Nucleus accumbens (tissue), 56 donors: ENCODE data around the gene TAS2R20.
A peak's percentile ranks its signal among the peaks of the same experiment; 100 is the strongest.
"Not testable (repeated sequence)": the region's sequence is repeated elsewhere in the genome, so short reads cannot be mapped to it uniquely, and the experiment has no call there.

Source experiments
- DNase-seq, 56 donors: peaks; one replicate each; lab custom pipeline; 2025; lab: John Stamatoyannopoulos, UW

Gene TAS2R20

GRCh38 chr12:10998204-10998603 is at the start of gene TAS2R20:
Gene TAS2R20 (minus strand): TSS chr12:10998304. CDS start chr12:10997875, 429 bp downstream.
- DNase-seq = no peak

- DNase-seq = not testable (repeated sequence)
Measured at GRCh38 chr12:11041366-11041765, 43.3 kb upstream of the TAS2R20 start.

- DNase-seq = no peak
Measured at GRCh38 chr12:11040162-11040561, 42.1 kb upstream of the TAS2R20 start.

- no peak for DNase-seq
Measured at GRCh38 chr12:11039171-11039570, 41.1 kb upstream of the TAS2R20 start.

GRCh38 chr12:11033959-11034358 is 35.9 kb upstream of the TAS2R20 start:
- not testable (repeated sequence) for DNase-seq

GRCh38 chr12:11031307-11031706 is 33.2 kb upstream of the TAS2R20 start, which contains the start of gene TAS2R31:
Gene TAS2R31 (minus strand): TSS chr12:11031407. CDS start chr12:11031335, 72 bp downstream.
- DNase-seq = no peak

- DNase-seq = no peak
Measured at GRCh38 chr12:11026118-11026517, 28.0 kb upstream of the TAS2R20 start.

GRCh38 chr12:11023387-11023786 is 25.3 kb upstream of the TAS2R20 start:
- no peak for DNase-seq

- no peak for DNase-seq
Measured at GRCh38 chr12:11022520-11022919, 24.4 kb upstream of the TAS2R20 start, which contains the start of gene TAS2R19. Gene TAS2R19 (minus strand): TSS chr12:11022620. CDS start chr12:11022571, 49 bp downstream.

GRCh38 chr12:11016937-11017336 is 18.8 kb upstream of the TAS2R20 start:
- DNase-seq = peak in 14 of 56 donors; percentile 2 to 30 (median 12)

- DNase-seq = no peak
Measured at GRCh38 chr12:11015775-11016430, 17.8 kb upstream of the TAS2R20 start.

GRCh38 chr12:11014234-11014633 is 16.1 kb upstream of the TAS2R20 start:
- DNase-seq = no peak

GRCh38 chr12:11007608-11008007 is 9.5 kb upstream of the TAS2R20 start:
- DNase-seq = no peak

- DNase-seq = no peak
Measured at GRCh38 chr12:10994307-10994706, 3.8 kb downstream of the TAS2R20 start.

- no peak for DNase-seq
Measured at GRCh38 chr12:10989107-10989506, 9.0 kb downstream of the TAS2R20 start.

- no peak for DNase-seq
Measured at GRCh38 chr12:10986812-10987211, 11.3 kb downstream of the TAS2R20 start, which contains the start of gene TAS2R50. Gene TAS2R50 (minus strand): TSS chr12:10986912. CDS start chr12:10986860, 52 bp downstream.

GRCh38 chr12:10982244-10982643 is 15.9 kb downstream of the TAS2R20 start:
- DNase-seq = no peak

- DNase-seq = no peak
Measured at GRCh38 chr12:10974965-10975364, 23.1 kb downstream of the TAS2R20 start.

- DNase-seq = no peak
Measured at GRCh38 chr12:10968765-10969456, 29.2 kb downstream of the TAS2R20 start.

- DNase-seq = no peak
Measured at GRCh38 chr12:10967409-10967808, 30.7 kb downstream of the TAS2R20 start.

- no peak for DNase-seq
Measured at GRCh38 chr12:10966314-10966713, 31.8 kb downstream of the TAS2R20 start.

GRCh38 chr12:10965476-10965875 is 32.6 kb downstream of the TAS2R20 start:
- no peak for DNase-seq
